Measurements from ENCODE around the gene NADSYN1.

DNA sequence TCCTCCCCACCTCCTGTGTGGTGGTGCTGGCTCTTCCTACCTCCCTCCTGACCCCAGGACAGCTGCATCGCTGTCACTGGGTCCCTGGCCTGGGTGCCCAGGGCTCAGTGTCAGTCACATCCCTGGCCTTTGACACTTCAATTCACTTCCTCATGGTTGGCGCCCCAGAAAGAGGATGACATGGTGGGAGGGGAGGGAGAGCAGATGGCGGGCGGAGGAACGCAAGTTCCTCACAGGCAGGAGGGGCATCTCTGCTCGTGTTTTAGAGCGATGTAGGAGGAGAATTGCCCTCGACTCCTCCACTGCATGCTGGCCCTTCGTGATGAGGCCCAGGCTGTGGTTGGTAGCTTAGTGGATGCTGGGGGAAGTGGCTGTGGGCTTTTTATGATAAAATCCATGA, 38.9 kb downstream of the NADSYN1 start:
- TF ChIP-seq CTCF (IDR thresholded peaks at IDR 0.05; ENCODE audit: low read depth, low read length) (no peak), EZH2phosphoT487 (IDR thresholded peaks at IDR 0.05; ENCODE audit: low read depth) (no peak)
